Lower leg skin (tissue), 3 donors: Measurements from ENCODE around the gene NDUFA6.

Experiments
- CTCF ChIP-seq, 3 donors: fragments of 450-650 bp; IDR thresholded peaks; one replicate each; pipeline ENCODE4 v1.5.1; 2016; ENCODE audit warnings: antibody characterized with exemption in 3 of 3, mild to moderate bottlenecking in 3 of 3, moderate library complexity in 2 of 3
- POLR2A ChIP-seq, 2 donors: fragments of 450-650 bp; IDR thresholded peaks; one replicate each; pipeline ENCODE4 v1.6.1; 2016 to 2017; ENCODE audit warnings: antibody characterized with exemption in 2 of 2, mild to moderate bottlenecking in 1 of 2, moderate library complexity in 1 of 2

GRCh38 chr22:42101199-42101598, 10.6 kb upstream of the NDUFA6 start:
- TF ChIP-seq CTCF (IDR thresholded peaks at IDR 0.05): no peak
- no peak for TF ChIP-seq POLR2A (IDR thresholded peaks at IDR 0.05)
